Measurements from ENCODE around the gene KRT74.
A peak's percentile ranks its signal among the peaks of the same experiment; 100 is the strongest.

The KRT74 gene

DNA sequence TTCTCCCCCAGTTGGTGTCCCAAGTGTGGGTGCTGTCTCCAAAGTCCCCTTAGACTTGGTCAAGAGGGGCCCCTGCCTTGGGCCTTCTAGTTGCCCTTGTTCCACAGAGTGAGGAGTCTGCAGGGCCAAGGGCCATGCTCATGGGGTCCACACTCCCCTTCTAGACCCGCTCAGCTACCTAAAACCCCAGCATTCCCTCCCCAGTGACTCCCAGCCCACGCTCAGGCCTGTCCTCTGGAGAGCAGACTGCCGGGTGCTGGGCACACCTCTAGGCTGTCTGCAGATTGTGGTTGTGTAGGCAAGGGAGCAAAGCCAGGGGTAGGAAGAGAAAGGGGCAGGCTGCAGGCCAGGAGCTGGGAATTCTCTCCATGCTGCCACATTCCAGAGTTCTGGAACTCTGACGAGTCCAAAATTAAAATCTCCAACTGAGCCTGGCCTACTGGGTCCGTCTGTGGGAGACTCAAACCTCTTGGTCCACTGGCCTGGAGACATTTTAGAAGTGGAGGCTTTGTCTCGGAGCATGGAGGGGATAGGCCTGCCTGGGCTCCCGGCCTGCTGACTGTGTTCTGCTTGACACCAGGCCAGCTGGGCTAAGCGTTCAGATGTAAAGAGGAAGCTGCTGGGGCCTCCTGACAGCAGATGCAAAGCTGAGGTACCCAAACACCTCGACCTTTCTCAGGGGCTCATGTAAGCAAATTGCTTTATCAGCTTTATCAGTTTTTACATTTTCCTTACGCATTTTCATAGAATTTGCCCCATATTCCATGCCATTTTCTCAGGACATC lies 39.8 kb downstream of the KRT74 start:
- no peak for DNase-seq

DNA sequence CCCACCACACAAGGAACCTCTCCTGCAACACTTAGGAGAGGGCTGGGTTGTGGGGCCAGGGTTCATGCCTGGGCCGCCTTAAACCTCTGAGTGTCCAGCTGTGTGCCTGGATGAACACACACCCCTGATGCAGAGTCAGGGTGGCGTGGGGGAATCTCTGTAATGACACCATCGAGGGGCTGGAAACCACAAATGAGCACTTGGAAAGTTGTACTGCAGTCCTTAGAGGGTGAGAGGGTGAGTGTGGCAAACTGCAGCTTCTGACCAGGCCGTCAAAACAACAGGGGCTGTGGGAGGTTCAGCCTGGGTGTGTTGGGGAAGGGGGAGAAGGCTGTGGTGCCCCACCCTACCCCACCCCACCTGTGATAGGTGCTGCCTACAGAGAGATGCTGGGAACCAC lies 41.0 kb downstream of the KRT74 start:
- DNase-seq: no peak

DNA sequence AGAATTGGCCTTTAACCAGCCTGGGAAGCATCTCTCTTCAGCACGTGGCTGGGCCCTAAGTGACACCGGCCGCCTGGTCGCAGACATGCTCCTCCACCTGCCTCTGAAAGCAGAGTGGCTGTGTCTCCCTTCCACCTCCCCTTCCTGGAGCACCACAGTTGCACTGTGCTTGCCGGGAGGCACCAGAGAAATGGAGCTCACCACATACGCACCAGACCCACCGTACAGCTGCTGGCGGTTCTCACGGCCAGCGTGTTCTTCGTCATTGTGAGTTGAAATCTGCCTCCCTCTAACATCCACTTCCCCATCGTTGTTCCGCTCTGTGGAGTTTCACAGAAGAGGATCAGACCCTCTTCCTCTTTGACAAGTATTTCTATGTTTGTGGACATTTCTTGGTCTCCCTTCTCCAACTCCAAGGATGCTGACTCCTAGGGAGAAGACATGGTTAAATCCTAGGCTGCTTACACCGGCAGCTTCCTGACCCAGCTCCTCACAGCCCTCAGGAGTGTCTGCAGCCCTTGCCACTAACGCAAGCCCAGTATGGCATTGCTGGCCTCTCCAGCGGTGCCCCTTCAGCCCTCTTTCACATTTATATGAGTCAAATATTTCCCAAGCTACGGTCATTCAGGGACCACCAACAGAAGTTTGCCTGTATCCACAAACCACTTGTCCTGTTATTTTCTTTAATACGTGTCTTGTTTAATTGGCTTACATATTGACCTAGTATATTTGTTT lies 41.9 kb downstream of the KRT74 start:
- DNase-seq: peak; percentile 30

DNA sequence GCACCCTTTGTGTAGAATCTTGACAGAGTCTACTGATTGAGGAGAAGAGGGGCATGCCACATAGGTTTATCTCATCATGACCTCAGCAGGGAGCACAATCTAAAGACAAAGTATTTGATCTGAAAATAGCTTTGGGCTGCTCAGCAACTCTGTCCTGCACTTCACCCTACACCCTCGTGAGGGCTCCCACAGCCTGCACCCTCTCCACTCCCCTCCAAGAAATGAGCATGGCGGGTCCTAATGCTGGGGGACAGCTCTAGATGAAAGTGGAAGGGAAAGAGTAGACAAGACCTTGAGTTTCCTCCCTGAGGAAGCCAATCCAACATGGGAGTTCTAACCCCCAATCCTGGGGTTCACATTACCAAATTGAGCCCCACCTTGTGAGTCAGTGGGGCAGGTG lies 42.7 kb downstream of the KRT74 start:
- DNase-seq: peak; percentile 22

DNA sequence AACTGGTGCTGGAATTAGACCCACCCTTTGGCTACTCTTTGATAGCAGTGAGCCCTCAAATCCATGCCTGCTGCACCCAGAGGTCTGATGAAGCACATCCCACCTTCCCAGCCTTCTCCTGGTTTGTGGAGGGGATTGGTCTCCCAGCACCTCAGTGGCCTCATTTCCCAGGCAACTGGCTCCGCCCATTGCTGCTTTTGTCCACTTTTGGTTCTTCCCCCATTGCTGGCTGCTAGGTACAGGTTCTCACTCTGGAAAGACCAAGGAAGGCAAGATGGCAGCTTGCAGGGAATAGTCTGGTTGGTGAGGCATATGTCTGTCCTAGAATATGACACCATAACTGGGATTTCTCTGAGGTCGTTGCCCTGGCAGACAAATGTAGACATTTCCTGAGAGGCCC lies 43.3 kb downstream of the KRT74 start:
- peak; percentile 50 for DNase-seq

DNA sequence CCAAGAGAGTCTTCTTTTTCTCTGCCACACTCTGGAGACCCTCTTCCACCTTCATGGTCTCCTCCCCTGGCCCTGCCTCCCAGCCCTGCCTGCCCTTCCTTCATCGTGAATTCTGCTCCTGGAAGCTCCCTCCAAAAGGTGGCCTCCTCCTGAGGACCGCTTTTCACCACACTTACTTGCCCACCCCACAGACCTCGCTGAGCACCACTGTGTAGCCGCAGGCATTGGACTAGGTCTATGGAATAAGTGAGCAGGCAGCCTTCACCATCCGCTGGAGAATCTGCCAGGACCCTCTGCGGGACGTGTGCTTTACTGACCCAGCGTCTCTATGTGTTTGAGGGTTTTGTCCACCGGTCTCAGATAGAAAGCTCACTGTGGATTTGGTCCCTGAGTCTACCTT lies 43.8 kb downstream of the KRT74 start:
- no peak for DNase-seq

DNA sequence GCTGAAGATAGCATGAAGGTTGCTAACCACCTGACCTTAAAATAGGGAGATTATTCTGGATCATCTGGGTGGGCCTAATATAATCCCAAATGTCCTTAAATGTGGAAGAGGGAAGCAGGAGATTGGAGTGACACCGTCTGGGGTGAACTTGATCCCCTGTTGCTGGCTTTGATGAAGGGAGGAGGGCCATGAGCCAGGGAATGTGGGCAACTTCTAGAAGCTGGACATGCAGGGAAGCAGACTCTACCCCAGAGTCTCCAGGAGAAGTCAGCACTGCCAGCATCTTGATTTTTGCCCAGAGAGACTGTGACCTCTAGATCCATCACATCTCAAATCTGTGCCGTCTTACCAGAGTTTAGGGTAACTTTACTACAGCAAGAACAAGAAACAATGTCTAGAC lies 44.2 kb downstream of the KRT74 start:
- DNase-seq: no peak

DNA sequence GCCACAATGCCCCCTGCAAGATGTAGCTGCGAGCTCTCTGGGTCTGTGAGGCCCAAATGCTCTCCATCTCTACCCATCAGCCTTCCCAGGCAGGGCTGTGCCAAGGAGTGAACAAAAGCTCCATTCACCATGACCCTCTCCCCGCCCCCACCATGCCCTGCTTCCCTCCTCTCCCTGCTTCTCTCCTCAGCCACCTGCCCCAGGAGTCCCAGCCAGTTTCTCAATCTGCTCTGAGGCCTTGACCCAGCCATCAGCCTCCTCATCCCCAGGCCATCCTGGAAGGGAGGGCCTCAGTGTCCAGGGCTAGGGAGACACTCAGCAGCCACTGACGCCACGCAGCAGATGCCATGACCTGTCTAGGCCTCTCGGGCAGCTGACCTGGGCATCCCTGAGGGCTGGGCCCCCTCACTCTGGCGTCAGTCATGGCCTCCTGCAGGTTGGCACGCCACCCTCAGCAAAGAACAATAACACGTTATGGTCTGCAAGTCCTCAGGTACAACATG lies 45.0 kb downstream of the KRT74 start:
- DNase-seq: peak; percentile 42

DNA sequence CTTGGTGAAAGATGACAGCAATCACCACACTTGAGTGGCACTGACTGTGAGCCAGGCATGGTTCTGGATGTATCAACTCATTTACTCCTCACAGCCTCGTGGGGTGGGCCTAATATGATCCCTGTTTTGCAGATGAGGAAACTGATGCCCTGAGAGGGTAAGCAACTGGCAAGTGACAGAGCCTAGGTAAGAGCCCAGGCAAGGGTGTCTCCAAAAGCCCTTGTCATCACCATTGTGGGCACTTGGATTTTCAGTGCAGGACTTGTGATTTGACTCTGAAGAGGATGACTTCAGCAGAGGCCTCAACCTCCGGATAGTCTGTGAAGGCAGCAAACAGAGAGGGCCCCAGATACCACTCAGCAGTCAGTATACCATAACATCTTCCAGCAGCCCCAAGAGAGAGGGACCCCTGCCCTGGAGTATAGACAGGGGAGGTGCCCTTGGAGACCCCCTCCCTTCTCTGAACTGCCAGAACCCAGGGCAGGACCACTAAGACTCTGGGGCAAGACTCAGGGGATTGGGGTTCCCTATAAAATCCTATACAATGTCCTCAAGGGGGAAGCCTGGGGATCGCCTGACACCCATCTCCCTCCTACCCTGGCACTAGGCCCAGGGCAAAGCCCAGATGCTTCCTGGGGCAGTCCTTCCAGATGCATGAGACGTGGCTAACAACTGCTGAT lies 46.4 kb downstream of the KRT74 start:
- DNase-seq: peak; percentile 19

DNA sequence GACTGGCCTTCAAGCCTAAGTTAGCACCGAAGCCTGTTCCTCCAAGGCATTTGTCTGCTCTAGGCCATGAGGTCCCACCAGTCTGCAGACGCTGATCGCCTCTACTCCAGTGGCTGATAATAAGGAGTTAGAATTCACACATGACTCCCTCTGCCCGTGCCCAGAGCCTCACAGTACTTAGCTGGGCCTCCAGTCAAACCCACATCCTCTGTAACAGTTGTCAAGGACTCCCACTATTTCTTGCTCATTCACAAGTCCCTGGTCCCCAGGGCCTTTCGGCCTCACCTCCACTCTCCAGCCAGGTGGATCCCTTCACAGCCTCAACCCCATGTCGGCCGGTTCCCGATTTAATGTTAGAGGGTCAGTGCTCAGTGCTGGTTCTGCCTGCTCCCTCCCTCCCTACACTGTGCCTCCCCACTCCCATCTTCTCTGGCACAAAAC lies 47.1 kb downstream of the KRT74 start:
- peak; percentile 57 for DNase-seq

DNA sequence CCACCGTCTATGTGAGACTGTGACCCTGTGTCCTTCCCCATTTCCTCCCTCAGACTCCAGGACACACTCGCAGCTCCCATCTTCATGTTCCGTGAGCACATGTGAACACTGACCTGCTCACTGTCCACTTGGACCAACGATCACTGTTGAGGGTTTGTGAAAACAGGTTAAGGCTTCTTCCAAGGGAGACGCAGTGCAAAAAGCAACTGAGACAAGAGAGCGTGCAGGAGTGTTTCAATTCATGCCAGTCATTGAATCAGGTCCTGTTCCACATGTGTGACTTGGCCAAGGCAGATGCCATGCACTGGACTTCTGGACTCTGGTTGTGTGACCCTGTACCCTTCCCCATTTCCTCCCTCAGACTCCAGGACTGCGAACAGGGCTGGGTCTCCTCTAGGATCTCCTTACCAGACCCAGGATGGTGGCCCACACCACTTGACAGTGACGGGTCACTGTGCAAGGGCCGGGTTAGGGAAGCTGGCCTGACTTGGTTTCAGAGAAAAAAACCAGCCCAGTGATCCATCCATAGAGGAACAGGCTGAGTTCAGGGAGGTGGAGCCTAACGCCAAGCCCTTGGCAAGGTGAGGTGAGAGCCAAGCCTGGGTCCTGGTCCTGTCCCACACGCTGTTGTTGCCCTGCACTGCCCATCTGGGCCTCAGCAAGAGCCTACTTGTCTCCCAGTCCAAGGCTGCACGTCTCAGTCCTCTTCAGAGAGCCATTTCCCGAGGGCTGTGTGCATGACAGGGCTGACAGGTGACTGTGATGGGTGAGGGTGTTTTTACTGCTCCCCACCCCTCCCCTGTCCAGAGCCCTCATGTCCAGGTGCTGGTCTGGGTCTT lies 47.8 kb downstream of the KRT74 start:
- peak; percentile 53 for DNase-seq

DNA sequence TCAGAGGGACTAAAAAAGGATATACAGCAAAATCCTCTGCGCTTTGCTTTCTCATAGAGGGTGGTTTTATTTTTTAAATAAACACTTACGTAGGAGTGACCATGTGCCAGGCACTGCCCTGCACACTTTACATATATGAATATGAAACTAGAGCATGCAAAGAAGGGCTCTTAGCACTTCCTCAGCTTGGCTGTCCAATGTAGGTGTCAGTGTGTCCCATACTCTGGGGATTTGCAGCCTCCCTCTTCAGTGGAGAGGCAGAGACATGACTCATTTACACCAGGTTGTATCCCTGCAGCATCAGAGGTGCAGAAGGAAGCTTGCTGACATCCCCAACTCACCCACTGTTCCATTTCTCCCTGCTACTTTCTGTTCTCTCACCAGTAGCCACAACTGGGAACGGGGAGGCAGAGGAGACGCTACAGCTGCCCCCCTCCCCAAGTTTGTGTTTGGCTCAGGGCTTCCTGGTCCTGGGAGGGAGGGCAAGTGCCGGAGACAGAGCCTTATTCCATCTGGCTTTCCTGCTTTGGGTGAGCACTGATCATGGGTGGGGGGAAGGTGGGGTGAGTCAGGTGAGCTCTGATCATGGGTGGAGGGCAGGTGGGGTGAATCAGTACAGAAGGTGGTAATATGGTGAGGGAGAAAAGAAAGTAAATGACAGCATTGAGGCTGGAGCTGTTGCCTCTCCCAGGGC lies 48.6 kb downstream of the KRT74 start:
- peak; percentile 49 for DNase-seq

DNA sequence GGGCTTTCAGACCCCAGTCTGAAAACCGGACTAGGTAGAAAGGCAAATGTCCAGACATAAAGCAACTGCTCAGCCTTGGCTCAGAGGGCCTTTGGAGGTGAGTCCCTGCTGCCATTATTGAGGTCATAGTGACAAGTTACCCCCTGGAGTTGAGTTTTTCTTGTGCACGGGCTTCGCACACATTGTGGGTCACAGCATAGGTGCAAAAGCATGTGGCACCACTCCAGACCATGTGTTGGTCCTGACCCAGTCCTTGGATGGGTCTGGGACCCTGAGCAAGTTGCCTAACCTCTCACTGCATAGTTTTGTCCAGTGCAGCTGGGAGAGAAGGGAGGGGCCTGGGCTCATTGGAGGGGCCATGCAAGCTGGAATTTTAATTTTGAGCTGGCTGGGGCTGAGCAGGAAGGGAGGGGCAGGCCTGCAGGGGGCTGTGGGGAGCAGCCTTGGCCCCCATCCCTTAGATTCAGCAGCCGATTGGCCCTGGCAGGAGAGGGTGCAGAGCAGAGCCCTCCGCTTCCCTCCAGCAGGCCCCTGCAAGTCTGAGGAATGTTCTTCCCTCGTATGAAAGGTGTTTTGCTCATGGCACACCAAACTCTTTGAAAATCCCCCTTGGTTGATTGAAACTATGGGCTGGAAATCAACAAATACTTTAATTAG lies 49.3 kb downstream of the KRT74 start:
- peak; percentile 25 for DNase-seq

DNA sequence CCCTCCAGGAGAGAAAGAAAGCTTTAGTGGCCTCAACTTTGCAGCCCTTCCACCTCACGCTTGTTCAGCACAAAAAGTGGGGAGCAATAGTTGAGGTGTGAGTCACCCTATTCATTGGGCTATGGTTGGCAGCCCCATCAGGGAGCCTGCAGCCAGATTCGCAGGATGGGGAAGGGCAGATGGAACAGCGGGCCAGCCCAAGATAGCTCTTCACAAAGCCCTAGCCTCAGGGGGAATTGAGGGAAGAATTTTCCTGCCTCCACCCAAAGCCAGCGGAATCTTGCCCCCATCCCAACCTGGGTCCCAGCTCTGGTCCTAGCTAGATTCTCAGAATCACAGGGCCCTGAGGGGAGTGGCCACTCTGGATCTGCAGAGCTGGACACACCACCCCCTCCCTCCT lies 49.8 kb downstream of the KRT74 start:
- peak; percentile 34 for DNase-seq

DNA sequence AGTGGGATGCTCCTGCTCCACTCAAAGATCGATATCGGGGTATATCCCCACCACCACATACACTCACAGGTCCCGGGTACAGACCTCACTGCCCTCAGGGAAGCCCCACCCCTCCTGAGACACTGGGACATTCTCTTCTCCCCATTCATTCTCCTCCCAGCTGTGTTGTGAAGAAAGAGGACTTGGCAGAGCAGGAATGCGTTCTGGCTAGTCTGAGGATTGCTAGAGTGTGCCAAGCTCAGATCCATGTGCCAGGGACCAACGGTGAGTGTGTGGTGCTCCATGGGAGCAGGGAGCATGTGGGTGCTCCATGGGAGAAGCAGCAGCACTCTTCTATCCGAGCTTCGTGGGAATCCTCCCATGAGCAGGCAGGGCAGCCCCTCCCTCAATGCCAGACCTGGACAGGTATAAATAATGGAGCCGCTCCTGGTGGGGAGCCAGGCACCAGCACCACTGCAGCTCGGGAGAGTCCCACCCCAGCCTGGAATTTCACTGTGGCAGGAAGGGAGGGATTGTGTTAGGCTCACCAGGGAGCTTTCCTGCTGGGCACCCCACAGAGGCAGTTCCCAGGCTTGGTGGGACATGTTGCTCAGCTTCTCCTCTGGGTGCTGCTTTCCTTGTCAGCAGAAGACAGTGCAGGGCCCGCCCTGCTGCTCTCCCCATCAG lies 51.2 kb downstream of the KRT74 start:
- DNase-seq: peak; percentile 24

DNA sequence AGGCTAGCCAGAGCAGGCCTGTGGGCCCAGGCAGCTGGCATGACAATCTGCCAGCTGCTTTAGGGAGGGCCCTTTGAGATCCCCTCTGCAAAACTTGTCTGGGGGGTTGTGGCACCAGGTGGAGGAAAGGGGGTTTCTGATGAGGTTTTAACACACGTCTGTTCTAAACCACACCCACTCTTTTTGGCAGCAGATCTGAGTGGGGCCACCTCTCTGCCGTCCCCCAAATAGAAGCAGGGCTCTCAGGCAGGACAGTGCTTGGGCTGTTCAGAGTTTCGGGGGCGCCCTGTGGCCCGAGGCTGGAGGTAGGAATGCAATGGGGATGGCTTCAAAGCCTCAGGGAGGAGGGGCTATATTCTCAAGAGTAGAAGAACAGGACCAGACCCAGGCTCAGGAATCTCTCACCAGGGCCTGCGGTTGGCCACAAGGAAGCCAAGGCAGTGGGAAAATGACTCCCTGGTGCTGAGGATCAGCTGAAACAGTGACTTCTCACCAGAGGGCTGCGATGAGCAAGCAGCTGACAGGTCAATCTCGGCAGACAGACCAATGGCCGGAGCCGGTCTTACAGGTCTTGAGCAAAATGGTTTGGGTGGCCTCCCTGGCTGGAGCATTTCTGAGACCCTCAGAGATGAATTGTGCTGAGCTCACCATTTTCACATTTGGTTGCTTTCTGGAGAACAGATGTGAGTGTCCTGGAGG lies 51.9 kb downstream of the KRT74 start:
- no peak for DNase-seq

DNA sequence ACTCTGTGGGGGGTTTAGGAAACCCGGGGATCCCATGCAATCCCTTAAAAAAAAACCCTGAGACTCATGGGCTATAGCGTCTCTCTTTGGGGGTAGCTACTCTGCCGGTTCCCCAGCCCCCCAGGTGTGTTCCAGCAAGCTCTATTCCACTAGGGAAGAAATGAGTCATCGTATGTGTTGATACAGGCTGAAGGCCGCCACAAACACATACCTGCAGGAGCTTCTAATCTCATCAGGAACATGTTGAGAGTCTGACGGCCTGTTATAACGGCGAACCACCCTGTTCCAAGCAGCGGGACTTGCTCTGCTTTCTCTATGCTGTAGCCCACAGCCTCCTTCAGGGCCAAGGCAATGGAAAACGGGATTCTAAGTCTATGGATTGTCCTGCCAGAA lies 52.5 kb downstream of the KRT74 start:
- no peak for DNase-seq

DNA sequence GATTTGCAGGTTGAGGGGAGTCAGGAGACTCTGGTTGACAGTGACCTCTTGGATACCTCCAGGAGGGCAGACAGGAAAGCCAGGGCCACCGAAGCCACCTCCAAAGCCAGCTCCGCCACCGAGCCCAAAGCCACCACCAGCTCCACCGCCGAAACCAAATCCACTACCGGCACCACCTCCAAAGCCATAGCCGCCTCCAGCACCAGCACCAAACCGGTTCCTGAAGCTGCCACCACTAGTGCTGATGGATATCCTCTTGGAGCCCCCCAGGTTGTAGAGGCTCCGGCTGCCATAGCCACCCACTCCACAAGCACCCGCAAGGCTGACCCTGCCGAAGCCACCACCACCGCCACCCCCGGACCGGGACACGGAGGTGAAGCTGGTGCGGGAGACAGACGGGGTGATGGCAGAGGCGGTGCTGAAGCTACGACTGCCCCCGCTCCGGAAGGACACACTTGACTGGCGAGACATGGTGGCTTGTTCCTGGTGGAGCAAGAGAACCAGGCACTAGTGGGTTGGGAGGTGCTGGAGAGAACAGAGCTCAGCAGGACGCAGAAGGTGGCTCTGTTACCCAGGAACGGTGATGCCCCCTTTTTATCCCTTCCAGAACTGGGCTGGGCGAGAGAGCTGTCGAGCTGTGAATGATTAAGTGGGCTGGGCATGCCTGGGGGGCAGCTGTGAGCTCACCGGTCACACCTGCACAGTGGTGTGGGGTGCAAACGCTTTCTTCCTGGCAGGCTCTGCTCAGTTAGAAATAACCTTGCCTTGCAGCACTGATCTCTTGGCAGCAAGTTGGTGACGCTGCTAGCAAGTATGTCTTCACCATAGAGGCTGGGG lies 53.6 kb downstream of the KRT74 start, which contains the start of gene KRT5:
Gene KRT5 (minus strand): TSS at position 569 of the 837 bp plus-strand sequence. CDS start 98 bp downstream, at position 471.
- DNase-seq: no peak

DNA sequence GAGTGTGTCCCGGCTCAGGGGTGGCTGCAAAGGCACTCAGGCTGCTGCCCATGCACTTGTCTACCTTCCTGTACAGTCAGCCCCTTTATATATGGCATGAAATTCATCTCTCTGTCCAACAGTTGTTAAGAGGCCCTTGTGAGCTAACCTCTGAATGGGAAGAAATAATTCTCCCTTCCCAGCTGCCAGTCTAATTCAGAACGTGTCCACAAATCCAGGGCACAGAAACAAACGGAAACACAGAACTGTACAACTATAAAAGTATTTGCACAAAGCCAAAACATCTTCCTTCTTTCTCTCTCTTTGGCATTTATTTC lies 54.3 kb downstream of the KRT74 start:
- DNase-seq: no peak

All from activated effector memory CD4-positive, alpha-beta T cell treated with anti-CD3 and anti-CD28 coated beads, Interleukin-2, amount 50 U/mL, for 16 hours (primary cell).